ENCODE measurements around the gene IL15.

DNA sequence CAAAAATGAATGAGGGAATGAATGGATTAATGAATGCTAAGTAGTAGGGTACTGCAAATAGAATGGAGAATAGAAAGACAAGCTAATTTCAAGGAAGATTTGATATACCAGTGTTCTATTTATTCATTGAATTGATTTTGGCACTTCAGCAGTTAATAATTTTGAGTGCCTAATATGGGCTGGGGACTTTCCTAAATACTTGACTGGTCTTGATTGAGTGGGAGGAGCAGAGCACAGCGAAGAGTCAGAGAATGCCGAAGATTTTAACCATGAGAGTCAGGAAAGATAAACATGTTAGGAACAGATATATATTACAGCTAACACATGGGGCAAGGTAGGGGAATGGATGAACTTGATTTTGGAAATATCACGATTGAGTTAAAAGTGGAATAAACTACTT, 10.6 kb downstream of the IL15 start:
- TF ChIP-seq POLR2A (IDR thresholded peaks at IDR 0.05) (no peak), POLR2AphosphoS5 (IDR thresholded peaks at IDR 0.05) (no peak)
- TF ChIP-seq, protein P1, sequence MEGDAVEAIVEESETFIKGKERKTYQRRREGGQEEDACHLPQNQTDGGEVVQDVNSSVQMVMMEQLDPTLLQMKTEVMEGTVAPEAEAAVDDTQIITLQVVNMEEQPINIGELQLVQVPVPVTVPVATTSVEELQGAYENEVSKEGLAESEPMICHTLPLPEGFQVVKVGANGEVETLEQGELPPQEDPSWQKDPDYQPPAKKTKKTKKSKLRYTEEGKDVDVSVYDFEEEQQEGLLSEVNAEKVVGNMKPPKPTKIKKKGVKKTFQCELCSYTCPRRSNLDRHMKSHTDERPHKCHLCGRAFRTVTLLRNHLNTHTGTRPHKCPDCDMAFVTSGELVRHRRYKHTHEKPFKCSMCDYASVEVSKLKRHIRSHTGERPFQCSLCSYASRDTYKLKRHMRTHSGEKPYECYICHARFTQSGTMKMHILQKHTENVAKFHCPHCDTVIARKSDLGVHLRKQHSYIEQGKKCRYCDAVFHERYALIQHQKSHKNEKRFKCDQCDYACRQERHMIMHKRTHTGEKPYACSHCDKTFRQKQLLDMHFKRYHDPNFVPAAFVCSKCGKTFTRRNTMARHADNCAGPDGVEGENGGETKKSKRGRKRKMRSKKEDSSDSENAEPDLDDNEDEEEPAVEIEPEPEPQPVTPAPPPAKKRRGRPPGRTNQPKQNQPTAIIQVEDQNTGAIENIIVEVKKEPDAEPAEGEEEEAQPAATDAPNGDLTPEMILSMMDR (IDR thresholded peaks at IDR 0.05), result no peak

Data from suprapubic skin (tissue), 4 donors.